ENCODE measurements around the gene PGM2. TPM values are rescaled to one million over a fixed set of nuclear protein-coding genes. Genes with fewer than 3 reads are reported as not detected.

PGM2 gene
- total and polyA plus RNA-seq, 5 experiments from 2014 or later = 17.3 to 22.0 (median 18.3) TPM

GRCh38 chr4:37892641-37893040 lies 66.2 kb downstream of the PGM2 start:
- ATAC-seq (peak; percentile 47 to 57), DNase-seq (peak in 8 of 10 donors; percentile 22 to 42 (median 30))
- H3K27me3 Mint-ChIP-seq = no peaks in the 10 kb centered on the region
- POLR2A ChIA-PET = interaction anchor here (2.3 kb wide), 1 partner anchor 67 kb away, joined by 17 read pairs; the partner anchor contains the start of gene PGM2
- H3K4me3 Mint-ChIP-seq = peak overlapping the region; percentile 89 to 98 (median 95)
- H3K4me1 Mint-ChIP-seq = peaks cover 30 to 68% (median 57%) of the 10 kb centered on the region in 4 donors
- H3K36me3 Mint-ChIP-seq = peaks cover 0 to 6% (median 4%) of the 10 kb centered on the region in 3 donors
- H3K9me3 Mint-ChIP-seq = no peaks in the 10 kb centered on the region
- peak overlapping the region; percentile 80 to 99 (median 96) for H3K27ac Mint-ChIP-seq

GRCh38 chr4:37893164-37893563 lies 66.7 kb downstream of the PGM2 start:
- Mint-ChIP-seq H3K27me3 (no peaks in the 10 kb centered on the region), H3K27ac (peak overlapping the region; percentile 80 to 99 (median 96)), H3K36me3 (peaks cover 0 to 6% (median 4%) of the 10 kb centered on the region in 3 donors), H3K4me1 (peaks cover 30 to 68% (median 58%) of the 10 kb centered on the region in 4 donors), H3K9me3 (no peaks in the 10 kb centered on the region), H3K4me3 (peak overlapping the region; percentile 89 to 98 (median 95))
- POLR2A ChIA-PET = no interaction called here
- DNase-seq = no peak
- ATAC-seq = no peak

GRCh38 chr4:37895271-37895670 lies 68.8 kb downstream of the PGM2 start:
- Mint-ChIP-seq H3K9me3 (no peaks in the 10 kb centered on the region), H3K36me3 (peaks cover 4 to 17% (median 11%) of the 10 kb centered on the region in 3 donors), H3K4me3 (peak overlapping the region in 1 of 10 donors; percentile 14), H3K27ac (peak overlapping the region in 1 of 10 donors; percentile 11), H3K27me3 (no peaks in the 10 kb centered on the region), H3K4me1 (peaks cover 39 to 76% (median 71%) of the 10 kb centered on the region in 4 donors)
- ATAC-seq (no peak), DNase-seq (no peak)
- POLR2A ChIA-PET = no interaction called here

- no peak for ATAC-seq
- POLR2A ChIA-PET = no interaction called here
- Mint-ChIP-seq H3K9me3 (no peaks in the 10 kb centered on the region), H3K36me3 (peaks cover 4 to 26% (median 14%) of the 10 kb centered on the region in 3 donors), H3K27me3 (no peaks in the 10 kb centered on the region), H3K4me1 (peaks cover 41 to 84% (median 78%) of the 10 kb centered on the region in 4 donors), H3K4me3 (peak overlapping the region in 1 of 10 donors; percentile 4), H3K27ac (peak overlapping the region in 3 of 10 donors; percentile 27 to 52 (median 44))
- DNase-seq = no peak
Measured at GRCh38 chr4:37896206-37896860, 69.8 kb downstream of the PGM2 start.

GRCh38 chr4:37902212-37902611 lies 75.7 kb downstream of the PGM2 start:
- DNase-seq = no peak

GRCh38 chr4:37902738-37903693 lies 76.5 kb downstream of the PGM2 start:
- no peak for ATAC-seq
- H3K36me3 Mint-ChIP-seq = peaks cover 8 to 74% (median 31%) of the 10 kb centered on the region in 3 donors
- POLR2A ChIA-PET = interaction anchor here (0.6 kb wide), 1 partner anchor 15 kb away, joined by 4 read pairs; no protein-coding TSS in a partner anchor
- peaks cover 33 to 83% (median 75%) of the 10 kb centered on the region in 4 donors for H3K4me1 Mint-ChIP-seq
- H3K27ac Mint-ChIP-seq = peak overlapping the region in 2 of 10 donors; percentile 3 to 79
- peak overlapping the region in 2 of 10 donors; percentile 14 to 41 for H3K4me3 Mint-ChIP-seq
- H3K27me3 Mint-ChIP-seq = no peaks in the 10 kb centered on the region
- DNase-seq = no peak
- H3K9me3 Mint-ChIP-seq = no peaks in the 10 kb centered on the region

More at GRCh38 chr4:37902212-37902611, 75.7 kb downstream of the PGM2 start:
- no peaks in the 10 kb centered on the region for H3K9me3 Mint-ChIP-seq
- POLR2A ChIA-PET = no interaction called here
- peaks cover 8 to 66% (median 27%) of the 10 kb centered on the region in 3 donors for H3K36me3 Mint-ChIP-seq
- H3K4me3 Mint-ChIP-seq = peak overlapping the region in 1 of 10 donors; percentile 15
- H3K27me3 Mint-ChIP-seq = no peaks in the 10 kb centered on the region
- H3K27ac Mint-ChIP-seq = peak overlapping the region in 1 of 10 donors; percentile 23
- peaks cover 32 to 80% (median 73%) of the 10 kb centered on the region in 4 donors for H3K4me1 Mint-ChIP-seq
- ATAC-seq = no peak

GRCh38 chr4:37903901-37904300 lies 77.4 kb downstream of the PGM2 start:
- peak overlapping the region in 1 of 10 donors; percentile 41 for H3K4me3 Mint-ChIP-seq
- peak overlapping the region in 1 of 10 donors; percentile 79 for H3K27ac Mint-ChIP-seq
- no peak for DNase-seq
- peaks cover 8 to 76% (median 31%) of the 10 kb centered on the region in 3 donors for H3K36me3 Mint-ChIP-seq
- no peak for ATAC-seq
- no peaks in the 10 kb centered on the region for H3K27me3 Mint-ChIP-seq
- no peaks in the 10 kb centered on the region for H3K9me3 Mint-ChIP-seq
- H3K4me1 Mint-ChIP-seq = peaks cover 34 to 82% (median 74%) of the 10 kb centered on the region in 4 donors
- POLR2A ChIA-PET = no interaction called here

GRCh38 chr4:37904824-37905223 lies 78.3 kb downstream of the PGM2 start:
- POLR2A ChIA-PET = no interaction called here
- Mint-ChIP-seq H3K27ac (no peak overlapping the region), H3K27me3 (no peaks in the 10 kb centered on the region), H3K4me3 (no peak overlapping the region), H3K4me1 (peaks cover 30 to 80% (median 71%) of the 10 kb centered on the region in 4 donors), H3K36me3 (peaks cover 4 to 73% (median 28%) of the 10 kb centered on the region in 3 donors), H3K9me3 (no peaks in the 10 kb centered on the region)
- DNase-seq (no peak), ATAC-seq (no peak)

- Mint-ChIP-seq H3K9me3 (no peaks in the 10 kb centered on the region), H3K27me3 (no peaks in the 10 kb centered on the region), H3K27ac (peak overlapping the region in 1 of 10 donors; percentile 61), H3K36me3 (peaks cover 4 to 68% (median 25%) of the 10 kb centered on the region in 3 donors), H3K4me3 (no peak overlapping the region), H3K4me1 (peaks cover 27 to 75% (median 64%) of the 10 kb centered on the region in 4 donors)
- ATAC-seq (no peak), DNase-seq (no peak)
- POLR2A ChIA-PET = no interaction called here
Measured at GRCh38 chr4:37905533-37906169, 79.2 kb downstream of the PGM2 start.

- POLR2A ChIA-PET = interaction anchor here (1.5 kb wide), 1 partner anchor 17 kb away, joined by 3 read pairs; no protein-coding TSS in a partner anchor
Measured at GRCh38 chr4:37908488-37909331, 82.2 kb downstream of the PGM2 start.

GRCh38 chr4:37909332-37910090 lies 83.0 kb downstream of the PGM2 start:
- POLR2A ChIA-PET = interaction anchor here (0.6 to 1.5 kb wide), 2 partner anchors 18 to 341 kb away, joined by 3 read pairs; no protein-coding TSS in a partner anchor
- peaks cover 32 to 60% (median 54%) of the 10 kb centered on the region in 4 donors for H3K4me1 Mint-ChIP-seq
- ATAC-seq = no peak

More at GRCh38 chr4:37908488-37909331, 82.2 kb downstream of the PGM2 start:
- peaks cover 0 to 53% (median 16%) of the 10 kb centered on the region in 3 donors for H3K36me3 Mint-ChIP-seq
- H3K4me1 Mint-ChIP-seq = peaks cover 34 to 66% (median 58%) of the 10 kb centered on the region in 4 donors
- DNase-seq = no peak
- ATAC-seq = no peak
- H3K9me3 Mint-ChIP-seq = no peaks in the 10 kb centered on the region
- H3K27me3 Mint-ChIP-seq = no peaks in the 10 kb centered on the region
- H3K27ac Mint-ChIP-seq = no peak overlapping the region
- H3K4me3 Mint-ChIP-seq = no peak overlapping the region

More at GRCh38 chr4:37909332-37910090, 83.0 kb downstream of the PGM2 start:
- Mint-ChIP-seq H3K27ac (no peak overlapping the region), H3K9me3 (no peaks in the 10 kb centered on the region), H3K27me3 (no peaks in the 10 kb centered on the region), H3K36me3 (peaks cover 0 to 49% (median 13%) of the 10 kb centered on the region in 3 donors), H3K4me3 (no peak overlapping the region)
- no peak for DNase-seq

Data from naive thymus-derived CD8-positive, alpha-beta T cell (primary cell).